ENCODE results near the gene ABCC4. TPM values are rescaled to one million over a fixed set of nuclear protein-coding genes. Genes with fewer than 3 reads are reported as not detected.

Gene ABCC4
- total and polyA plus RNA-seq, 2 of the 13 experiments (the other 11 are each of a cell fraction or from before 2014, with no cell fraction given) = 4.2 to 11.3 TPM

GRCh38 chr13:95245071-95245470 lies 56.2 kb downstream of the ABCC4 start:
- no peak overlapping the region for H2AFZ ChIP-seq (ENCODE audit: low read length)
- no peak overlapping the region for H3K9ac ChIP-seq (ENCODE audit: insufficient read depth, low read depth, low read length)
- H3K4me2 ChIP-seq (ENCODE audit: low read depth, low read length) = no peak overlapping the region
- no peaks in the 10 kb centered on the region for H3K9me3 ChIP-seq (ENCODE audit: low read length)
- BruUV-seq (replicated peaks) = no TSS peak
- no peak for ATAC-seq
- ChIA-PET POLR2A (no interaction called here), CTCF (ENCODE audit: low intra/inter-chr PET ratio, low total read pairs) (no interaction called here)
- in situ Hi-C loops (cut with HindIII; ENCODE audit: extremely low pct_ligation_motif_present, low pct_unique_long_range_greater_than_20kb) (no loop called here), intact Hi-C loops (cut with micrococcal nuclease; ENCODE audit: unreplicated experiment) (no loop called here)
- H3K27me3 ChIP-seq (ENCODE audit: control insufficient read depth in 1 of 2, insufficient read depth in 2 of 2, low read length in 2 of 2) = no peaks in the 10 kb centered on the region
- H3K79me2 ChIP-seq (ENCODE audit: insufficient read depth, low read length) = no peaks in the 10 kb centered on the region
- H3K4me1 ChIP-seq (ENCODE audit: insufficient read depth, low read length) = peaks cover 29% of the 10 kb centered on the region
- no peak for TF ChIP-seq ZNF780A (CRISPR knock-in tag; IDR thresholded peaks at IDR 0.05)
- TF ChIP-seq THAP8 (CRISPR knock-in tag; IDR thresholded peaks at IDR 0.05; ENCODE audit: borderline replicate concordance) = no peak
- TF ChIP-seq ZNF275 (CRISPR knock-in tag; IDR thresholded peaks at IDR 0.05; ENCODE audit: borderline replicate concordance) = no peak
- TF ChIP-seq ZNF839 (CRISPR knock-in tag; IDR thresholded peaks at IDR 0.05; ENCODE audit: borderline replicate concordance) = no peak
- no peak for TF ChIP-seq ZMAT5 (CRISPR knock-in tag; IDR thresholded peaks at IDR 0.05; ENCODE audit: borderline replicate concordance, low read depth)
- no peak for TF ChIP-seq NR0B2 (CRISPR knock-in tag; IDR thresholded peaks at IDR 0.05)
- no peak for TF ChIP-seq ZSCAN30 (CRISPR knock-in tag; IDR thresholded peaks at IDR 0.05)
- no peak for TF ChIP-seq FOXP1 (IDR thresholded peaks at IDR 0.05)
- no peak for TF ChIP-seq FOXP1 (CRISPR knock-in tag; IDR thresholded peaks at IDR 0.05)
- no peak for TF ChIP-seq NR2F2 (IDR thresholded peaks at IDR 0.05; ENCODE audit: borderline replicate concordance, low read depth)
- no peak for TF ChIP-seq ZNF773 (CRISPR knock-in tag; IDR thresholded peaks at IDR 0.05; ENCODE audit: borderline replicate concordance)
- TF ChIP-seq ZNF460 (CRISPR knock-in tag; IDR thresholded peaks at IDR 0.05; ENCODE audit: borderline replicate concordance) = no peak
- no peak for TF ChIP-seq PRMT3 (CRISPR knock-in tag; IDR thresholded peaks at IDR 0.05; ENCODE audit: borderline replicate concordance, low read depth)
- no peak for TF ChIP-seq ZBED4 (CRISPR knock-in tag; IDR thresholded peaks at IDR 0.05; ENCODE audit: borderline replicate concordance)
- TF ChIP-seq DR1 (CRISPR knock-in tag; IDR thresholded peaks at IDR 0.05) = no peak
- TF ChIP-seq RNF2 (conservative IDR thresholded peaks at IDR 0.05; ENCODE audit: low read depth) = no peak
- TF ChIP-seq NKX3-1 (CRISPR knock-in tag; IDR thresholded peaks at IDR 0.05) = no peak
- no peaks in the 10 kb centered on the region for H4K20me1 ChIP-seq (ENCODE audit: insufficient read depth, low read length)
- H3K4me3 ChIP-seq (replicated peaks in 1 of 3; ENCODE audit: insufficient read depth in 1 of 3, low read depth in 2 of 3, low read length in 3 of 3) = no peak overlapping the region
- no peak for DNase-seq (ENCODE audit: low spot score)
- no peak overlapping the region for H3K27ac ChIP-seq (ENCODE audit: extremely low read length, insufficient read depth, low read length)
- peaks cover 0 to 3% of the 10 kb centered on the region in 2 experiments; a peak in 2 of 5 replicates for H3K36me3 ChIP-seq (replicated peaks in 1 of 2; ENCODE audit: control insufficient read depth in 1 of 2, insufficient read depth in 2 of 2, low read length in 2 of 2)
- FAIRE-seq = no peak
- WGBS (ENCODE audit: low lambda C conversion rate) = 100% methylated on average over 1 of the region's 2 CpGs

Data from HepG2 (cell line).